CD4-positive, alpha-beta memory T cell (primary cell): ENCODE measurements around the gene NMT1. TPM values are rescaled to one million over a fixed set of nuclear protein-coding genes. Genes with fewer than 3 reads are reported as not detected.

Experiments
- CTCF ChIA-PET: fragments of 350-600 bp; sonication (Branson Sonifier 250); formaldehyde crosslinking; loops from one replicate; lab custom pipeline; 2021; ENCODE audit warnings: inconsistent platforms; ENCODE audit not compliant: partially characterized antibody; lab: Charles Lee
- POLR2A ChIA-PET: fragments of 350-600 bp; sonication (Branson Sonifier 250); formaldehyde crosslinking; loops from one replicate; lab custom pipeline; 2021; ENCODE audit not compliant: partially characterized antibody; lab: Charles Lee
- DNase-seq, 5 donors: peaks; one replicate each; pipeline versions ENCODE4 v3.0.0 to v3.0.0-alpha.2; 2020 to 2022; ENCODE audit warnings: mixed read lengths in 1 of 5
- H3K27ac ChIP-seq: one replicate; pipeline ENCODE4 v1.7.0; 2013; ENCODE audit warnings: low read depth, low read length
- H3K27me3 ChIP-seq: 2 replicates; pipeline ENCODE4 v1.7.0; 2013; ENCODE audit warnings: mild to moderate bottlenecking, low read length, moderate library complexity; ENCODE audit not compliant: insufficient read depth
- H3K36me3 ChIP-seq: 2 replicates; pipeline ENCODE4 v1.7.0; 2013; ENCODE audit warnings: mild to moderate bottlenecking, low read length, moderate library complexity; ENCODE audit not compliant: insufficient read depth
- H3K4me1 ChIP-seq: 2 replicates; pipeline ENCODE4 v1.7.0; 2013; ENCODE audit warnings: mild to moderate bottlenecking, low read length, moderate library complexity; ENCODE audit not compliant: insufficient read depth
- H3K4me3 ChIP-seq, 2 donors: one replicate each; pipeline ENCODE4 v1.7.0; 2013; ENCODE audit warnings: low read length in 2 of 2, mild to moderate bottlenecking in 1 of 2
- H3K9me3 ChIP-seq, 2 donors: one replicate each; pipeline ENCODE4 v1.7.0; 2013; ENCODE audit warnings: low read length in 2 of 2, control low read depth in 1 of 2; ENCODE audit not compliant: control insufficient read depth in 1 of 2
- H3K27ac Mint-ChIP-seq, 7 donors: one replicate each; pipeline ENCODE4 v1.8.0; 2020 to 2021; ENCODE audit warnings: mixed read lengths in 7 of 7, mild to moderate bottlenecking in 6 of 7, inconsistent platforms in 3 of 7, moderate library complexity in 3 of 7
- H3K27me3 Mint-ChIP-seq, 2 donors: one replicate each; pipeline ENCODE4 v1.8.0; 2020 to 2021; ENCODE audit warnings: mixed read lengths in 2 of 2
- H3K36me3 Mint-ChIP-seq, 2 donors: one replicate each; pipeline ENCODE4 v1.8.0; 2020 to 2021; ENCODE audit warnings: mixed read lengths in 2 of 2, inconsistent platforms in 1 of 2, mild to moderate bottlenecking in 1 of 2
- H3K4me1 Mint-ChIP-seq, 4 donors: one replicate each; pipeline ENCODE4 v1.8.0; 2020 to 2021; ENCODE audit warnings: mixed read lengths in 4 of 4, mild to moderate bottlenecking in 1 of 4
- H3K4me3 Mint-ChIP-seq, 8 donors: one replicate each; pipeline ENCODE4 v1.8.0; 2020 to 2021; ENCODE audit warnings: mixed read lengths in 8 of 8, mild to moderate bottlenecking in 7 of 8, moderate library complexity in 6 of 8, inconsistent platforms in 3 of 8
- H3K9me3 Mint-ChIP-seq, 8 donors: one replicate each; pipeline ENCODE4 v1.8.0; 2020 to 2021; ENCODE audit warnings: mixed read lengths in 8 of 8, mild to moderate bottlenecking in 5 of 8, inconsistent platforms in 3 of 8, moderate library complexity in 1 of 8
- intact Hi-C: fragments of 100-400 bp; cut with micrococcal nuclease; formaldehyde crosslinking; loops from one replicate; pipeline ENCODE4 v1.15.1; 2023
- polyA plus RNA-seq, 2 donors: library from polyadenylated mRNA; unstranded; fragments of 300-500 nt; fragmentation: Illumina TruSeq; gene quantifications; one replicate each; pipeline ENCODE4 v1.2.3, GENCODE V29; 2021
- total RNA-seq, 2 experiments: library from RNA; stranded (reverse); gene quantifications; one replicate each; pipeline ENCODE4 v1.2.3, GENCODE V29; 2021

The NMT1 gene
- total and polyA plus RNA-seq, 4 experiments from 2014 or later = 56.2 to 126 (median 100) TPM

GRCh38 chr17:45107293-45108010, 46.3 kb downstream of the NMT1 start:
- no peaks in the 10 kb centered on the region for H3K9me3 ChIP-seq
- peaks cover 29 to 59% of the 10 kb centered on the region in 2 donors for H3K36me3 Mint-ChIP-seq
- H3K27me3 Mint-ChIP-seq = no peaks in the 10 kb centered on the region
- no peak overlapping the region for H3K4me3 Mint-ChIP-seq
- H3K27me3 ChIP-seq = no peaks in the 10 kb centered on the region
- H3K9me3 Mint-ChIP-seq = no peaks in the 10 kb centered on the region
- intact Hi-C loops = no loop called here
- H3K4me1 ChIP-seq = no peaks in the 10 kb centered on the region
- POLR2A ChIA-PET = no interaction called here
- no peak overlapping the region for H3K27ac Mint-ChIP-seq
- no peak for DNase-seq
- H3K27ac ChIP-seq = no peak overlapping the region
- no peaks in the 10 kb centered on the region for H3K4me1 Mint-ChIP-seq
- peaks cover 49% of the 10 kb centered on the region for H3K36me3 ChIP-seq
- H3K4me3 ChIP-seq = no peak overlapping the region
- CTCF ChIA-PET = no interaction called here

GRCh38 chr17:45108051-45108450, 46.9 kb downstream of the NMT1 start:
- no peaks in the 10 kb centered on the region for H3K9me3 Mint-ChIP-seq
- no peak for DNase-seq
- no peaks in the 10 kb centered on the region for H3K4me1 Mint-ChIP-seq
- peak overlapping the region in 1 of 7 donors; percentile 23 for H3K27ac Mint-ChIP-seq
- peaks cover 24 to 54% of the 10 kb centered on the region in 2 donors for H3K36me3 Mint-ChIP-seq
- POLR2A ChIA-PET = no interaction called here
- no peaks in the 10 kb centered on the region for H3K27me3 ChIP-seq
- no peak overlapping the region for H3K4me3 Mint-ChIP-seq
- no peak overlapping the region for H3K4me3 ChIP-seq
- H3K4me1 ChIP-seq = no peaks in the 10 kb centered on the region
- H3K27me3 Mint-ChIP-seq = no peaks in the 10 kb centered on the region
- intact Hi-C loops = no loop called here
- peaks cover 43% of the 10 kb centered on the region for H3K36me3 ChIP-seq
- no peaks in the 10 kb centered on the region for H3K9me3 ChIP-seq
- CTCF ChIA-PET = no interaction called here
- no peak overlapping the region for H3K27ac ChIP-seq

- Histone ChIP-seq H3K4me1 (no peaks in the 10 kb centered on the region), H3K4me3 (no peak overlapping the region), H3K36me3 (peaks cover 35% of the 10 kb centered on the region), H3K27ac (no peak overlapping the region), H3K27me3 (no peaks in the 10 kb centered on the region), H3K9me3 (no peaks in the 10 kb centered on the region)
- Mint-ChIP-seq H3K9me3 (no peaks in the 10 kb centered on the region), H3K4me1 (no peaks in the 10 kb centered on the region), H3K27me3 (no peaks in the 10 kb centered on the region), H3K4me3 (no peak overlapping the region), H3K27ac (peak overlapping the region in 2 of 7 donors; percentile 23 to 67), H3K36me3 (peaks cover 17 to 46% of the 10 kb centered on the region in 2 donors)
- POLR2A ChIA-PET = interaction anchor here (0.5 kb wide), 1 partner anchor 23 kb away, joined by 3 read pairs; no protein-coding TSS in a partner anchor
- intact Hi-C loops = no loop called here
- DNase-seq = no peak
- CTCF ChIA-PET = interaction anchor here (1.2 kb wide), 1 partner anchor 89 kb away, joined by 3 read pairs; no protein-coding TSS in a partner anchor
Observed at GRCh38 chr17:45108595-45109521, 47.7 kb downstream of the NMT1 start.

- no peaks in the 10 kb centered on the region for H3K9me3 ChIP-seq
- H3K36me3 ChIP-seq = peaks cover 17% of the 10 kb centered on the region
- no peak overlapping the region for H3K4me3 ChIP-seq
- no peaks in the 10 kb centered on the region for H3K9me3 Mint-ChIP-seq
- H3K27me3 Mint-ChIP-seq = no peaks in the 10 kb centered on the region
- H3K4me1 ChIP-seq = no peaks in the 10 kb centered on the region
- peak overlapping the region in 2 of 7 donors; percentile 15 to 41 for H3K27ac Mint-ChIP-seq
- ChIA-PET POLR2A (no interaction called here), CTCF (no interaction called here)
- H3K36me3 Mint-ChIP-seq = peaks cover 5 to 27% of the 10 kb centered on the region in 2 donors
- no peak overlapping the region for H3K4me3 Mint-ChIP-seq
- no peaks in the 10 kb centered on the region for H3K27me3 ChIP-seq
- peak in 1 of 5 donors; percentile 10 for DNase-seq
- H3K27ac ChIP-seq = no peak overlapping the region
- H3K4me1 Mint-ChIP-seq = no peaks in the 10 kb centered on the region
- intact Hi-C loops = no loop called here
Observed at GRCh38 chr17:45110676-45111611, 49.8 kb downstream of the NMT1 start.

- Histone ChIP-seq H3K9me3 (no peaks in the 10 kb centered on the region), H3K4me3 (no peak overlapping the region), H3K4me1 (no peaks in the 10 kb centered on the region), H3K27me3 (no peaks in the 10 kb centered on the region), H3K36me3 (peaks cover 8% of the 10 kb centered on the region), H3K27ac (no peak overlapping the region)
- Mint-ChIP-seq H3K27ac (no peak overlapping the region), H3K27me3 (no peaks in the 10 kb centered on the region), H3K36me3 (peaks cover 5 to 17% of the 10 kb centered on the region in 2 donors), H3K4me1 (no peaks in the 10 kb centered on the region), H3K9me3 (no peaks in the 10 kb centered on the region), H3K4me3 (no peak overlapping the region)
- CTCF ChIA-PET = interaction anchor here (1.7 kb wide), 1 partner anchor 13 kb away, joined by 6 read pairs; no protein-coding TSS in a partner anchor
- POLR2A ChIA-PET = no interaction called here
- DNase-seq = peak in 1 of 5 donors; percentile 23
- intact Hi-C loops = no loop called here
Observed at GRCh38 chr17:45111850-45112249, 50.7 kb downstream of the NMT1 start.

GRCh38 chr17:45112559-45113423, 51.7 kb downstream of the NMT1 start:
- Histone ChIP-seq H3K4me3 (no peak overlapping the region), H3K27ac (no peak overlapping the region), H3K4me1 (no peaks in the 10 kb centered on the region), H3K36me3 (peaks cover 3% of the 10 kb centered on the region), H3K27me3 (no peaks in the 10 kb centered on the region), H3K9me3 (no peaks in the 10 kb centered on the region)
- ChIA-PET POLR2A (no interaction called here), CTCF (interaction anchor here (1.7 kb wide), 1 partner anchor 14 kb away, joined by 6 read pairs; no protein-coding TSS in a partner anchor)
- DNase-seq = peak in 1 of 5 donors; percentile 33
- H3K27me3 Mint-ChIP-seq = no peaks in the 10 kb centered on the region
- H3K4me3 Mint-ChIP-seq = no peak overlapping the region
- no peaks in the 10 kb centered on the region for H3K9me3 Mint-ChIP-seq
- H3K27ac Mint-ChIP-seq = no peak overlapping the region
- H3K36me3 Mint-ChIP-seq = peaks cover 4 to 12% of the 10 kb centered on the region in 2 donors
- intact Hi-C loops = no loop called here
- H3K4me1 Mint-ChIP-seq = no peaks in the 10 kb centered on the region
